Neural cell (in vitro differentiated cells): ENCODE measurements around the gene MRPL52.

Source experiments
- CTCF ChIP-seq: fragments of 450-650 bp; IDR thresholded peaks from 2 replicates; pipeline ENCODE4 v1.5.1; 2014; ENCODE audit warnings: antibody characterized with exemption, mild to moderate bottlenecking, moderate library complexity; ENCODE audit not compliant: poor library complexity, severe bottlenecking
- EP300 ChIP-seq: fragments of 450-650 bp; conservative IDR thresholded peaks from 2 replicates; pipeline ENCODE4 v1.6.1; 2014; ENCODE audit warnings: antibody characterized with exemption, mild to moderate bottlenecking, moderate library complexity; ENCODE audit not compliant: poor library complexity, severe bottlenecking
- EZH2 ChIP-seq: fragments of 200-600, 300-800 bp; shearing (Covaris generic), sonication (generic); IDR thresholded peaks from 2 replicates; pipeline ENCODE4 v1.6.1; 2014; ENCODE audit warnings: antibody characterized with exemption, low read length, borderline replicate concordance, mild to moderate bottlenecking; ENCODE audit not compliant: insufficient read depth, poor library complexity, severe bottlenecking
- MXI1 ChIP-seq: fragments of 450-650 bp; conservative IDR thresholded peaks from 2 replicates; pipeline ENCODE4 v1.6.1; 2014; ENCODE audit warnings: antibody characterized with exemption, mild to moderate bottlenecking; ENCODE audit not compliant: poor library complexity, severe bottlenecking
- RAD21 ChIP-seq: fragments of 450-650 bp; conservative IDR thresholded peaks from 2 replicates; pipeline ENCODE4 v1.6.1; 2014; ENCODE audit warnings: antibody characterized with exemption, mild to moderate bottlenecking, moderate library complexity
- REST ChIP-seq: IDR thresholded peaks from 2 replicates; pipeline ENCODE4 v1.6.1; 2012; ENCODE audit warnings: borderline replicate concordance
- SMC3 ChIP-seq: fragments of 450-650 bp; conservative IDR thresholded peaks from 2 replicates; pipeline ENCODE4 v1.6.1; 2014; ENCODE audit warnings: antibody characterized with exemption, mild to moderate bottlenecking, moderate library complexity; ENCODE audit not compliant: poor library complexity

- TF ChIP-seq CTCF = no peak
- no peak for TF ChIP-seq SMC3
- no peak for TF ChIP-seq RAD21
- no peak for TF ChIP-seq EZH2
- no peak for TF ChIP-seq MXI1
- TF ChIP-seq EP300 = no peak
- no peak for TF ChIP-seq REST
These were observed 22.1 kb upstream of the MRPL52 start for GRCh38 chr14:22807432-22808087.
